ENCODE data around the gene IL17RE. TPM values are rescaled to one million over a fixed set of nuclear protein-coding genes. Genes with fewer than 3 reads are reported as not detected.

IL17RE gene
- total RNA-seq, 4 donors from 2014 or later = 5.9 to 27.9 (median 14.2) TPM

GRCh38 chr3:9946112-9947024, 43.7 kb downstream of the IL17RE start:
- TF ChIP-seq CTCF (IDR thresholded peaks at IDR 0.05; ENCODE audit: low read depth) = no peak

- no peak for TF ChIP-seq CTCF (IDR thresholded peaks at IDR 0.05; ENCODE audit: low read depth)
Observed at GRCh38 chr3:9947025-9947995, 44.7 kb downstream of the IL17RE start.

GRCh38 chr3:9948586-9948985, 45.9 kb downstream of the IL17RE start:
- no peak for TF ChIP-seq CTCF (IDR thresholded peaks at IDR 0.05; ENCODE audit: low read depth)

GRCh38 chr3:9949115-9949514, 46.5 kb downstream of the IL17RE start:
- no peak for TF ChIP-seq CTCF (IDR thresholded peaks at IDR 0.05; ENCODE audit: low read depth)

GRCh38 chr3:9949626-9950025, 47.0 kb downstream of the IL17RE start:
- no peak for TF ChIP-seq CTCF (IDR thresholded peaks at IDR 0.05; ENCODE audit: low read depth)

GRCh38 chr3:9951126-9951525, 48.5 kb downstream of the IL17RE start:
- TF ChIP-seq CTCF (IDR thresholded peaks at IDR 0.05; ENCODE audit: low read depth) = no peak

GRCh38 chr3:9951598-9951961, 48.9 kb downstream of the IL17RE start:
- no peak for TF ChIP-seq CTCF (IDR thresholded peaks at IDR 0.05; ENCODE audit: low read depth)

Measured in subcutaneous adipose tissue (tissue), 4 donors.